Large intestine (tissue), 3 donors: ENCODE measurements around the gene CRABP2. TPM values are rescaled to one million over a fixed set of nuclear protein-coding genes. Genes with fewer than 3 reads are reported as not detected.

Source experiments
- DNase-seq, 2 donors: peaks; one replicate each; pipeline versions ENCODE4 v3.0.0 to v3.0.0-alpha.2; 2013
- H3K27ac ChIP-seq: one replicate; pipeline ENCODE4 v1.5.1; 2013; ENCODE audit warnings: low read length
- H3K27me3 ChIP-seq: 2 replicates; pipeline ENCODE4 v1.6.1; 2013; ENCODE audit warnings: low read length; ENCODE audit not compliant: control insufficient read depth, insufficient read depth
- H3K36me3 ChIP-seq: 2 replicates; pipeline ENCODE4 v1.6.1; 2013; ENCODE audit warnings: low read length; ENCODE audit not compliant: control insufficient read depth, insufficient read depth
- H3K4me1 ChIP-seq: one replicate; pipeline ENCODE4 v1.6.1; 2013; ENCODE audit warnings: low read length; ENCODE audit not compliant: control insufficient read depth, insufficient read depth
- H3K4me3 ChIP-seq: one replicate; pipeline ENCODE4 v1.5.1; 2013; ENCODE audit warnings: low read length
- H3K9me3 ChIP-seq: one replicate; pipeline ENCODE4 v1.6.1; 2013; ENCODE audit warnings: mild to moderate bottlenecking, low read depth, low read length, moderate library complexity; ENCODE audit not compliant: control insufficient read depth
- WGBS: methylation state at CpG from one replicate; pipeline ENCODE4 v1.1.5; 2013; ENCODE audit warnings: low lambda C conversion rate; ENCODE audit not compliant: insufficient coverage; 5-methylcytosine and 5-hydroxymethylcytosine counted together
- polyA plus RNA-seq: library from polyadenylated mRNA; unstranded; fragments of 120-200 nt; gene quantifications from one replicate; pipeline ENCODE4 v1.2.1, GENCODE V29; 2013

The CRABP2 gene
- polyA plus RNA-seq, 1 donor: 16.7 TPM

- peak within 1 kb of the TSS; percentile 47 for H3K27ac ChIP-seq
- peaks cover 25% of the 10 kb centered on the region for H3K4me1 ChIP-seq
- H3K36me3 ChIP-seq: peaks cover 11% of the 10 kb centered on the region
- peaks cover 38% of the 10 kb centered on the region for H3K27me3 ChIP-seq
- peak within 1 kb of the TSS; percentile 42 for H3K4me3 ChIP-seq
- peaks cover 4% of the 10 kb centered on the region for H3K9me3 ChIP-seq
- peak in 1 of 2 donors; percentile 69 for DNase-seq
- no CpG with 5 or more reads among the region's 70 CpGs for WGBS
Measured at GRCh38 chr1:156676820-156677615, 28.4 kb downstream of the CRABP2 start, which contains the start of gene NES. Gene NES (minus strand): TSS chr1:156677407. CDS start chr1:156677264, 143 bp downstream.

GRCh38 chr1:156676114-156676819 is 29.1 kb downstream of the CRABP2 start:
- Histone ChIP-seq H3K27ac (peak overlapping the region; percentile 47), H3K27me3 (peaks cover 38% of the 10 kb centered on the region), H3K4me1 (peaks cover 23% of the 10 kb centered on the region), H3K4me3 (peak overlapping the region; percentile 34), H3K9me3 (peaks cover 4% of the 10 kb centered on the region), H3K36me3 (peaks cover 14% of the 10 kb centered on the region)
- DNase-seq: no peak
- no CpG with 5 or more reads among the region's 49 CpGs for WGBS

- DNase-seq: peak in 1 of 2 donors; percentile 28
- Histone ChIP-seq H3K27ac (peak overlapping the region; percentile 47), H3K9me3 (peaks cover 4% of the 10 kb centered on the region), H3K36me3 (peaks cover 14% of the 10 kb centered on the region), H3K4me1 (peaks cover 23% of the 10 kb centered on the region), H3K27me3 (peaks cover 38% of the 10 kb centered on the region), H3K4me3 (peak overlapping the region; percentile 34)
- WGBS: 93% methylated on average over 2 of the region's 18 CpGs
Measured at GRCh38 chr1:156675210-156676113, 29.9 kb downstream of the CRABP2 start.

GRCh38 chr1:156673387-156674121 is 31.8 kb downstream of the CRABP2 start:
- WGBS: no CpG with 5 or more reads among the region's 8 CpGs
- H3K4me1 ChIP-seq: peaks cover 23% of the 10 kb centered on the region
- H3K36me3 ChIP-seq: peaks cover 14% of the 10 kb centered on the region
- H3K27ac ChIP-seq: no peak overlapping the region
- DNase-seq: peak in 1 of 2 donors; percentile 73
- peaks cover 28% of the 10 kb centered on the region for H3K27me3 ChIP-seq
- H3K9me3 ChIP-seq: peaks cover 4% of the 10 kb centered on the region
- H3K4me3 ChIP-seq: no peak overlapping the region

- Histone ChIP-seq H3K4me1 (peaks cover 15% of the 10 kb centered on the region), H3K27me3 (peaks cover 14% of the 10 kb centered on the region), H3K36me3 (peaks cover 14% of the 10 kb centered on the region), H3K9me3 (peaks cover 1% of the 10 kb centered on the region), H3K27ac (no peak overlapping the region), H3K4me3 (no peak overlapping the region)
- WGBS: 100% methylated on average over 2 of the region's 2 CpGs
- no peak for DNase-seq
Measured at GRCh38 chr1:156671804-156672203, 33.6 kb downstream of the CRABP2 start.

GRCh38 chr1:156670791-156671190 is 34.6 kb downstream of the CRABP2 start:
- Histone ChIP-seq H3K27ac (no peak overlapping the region), H3K9me3 (no peaks in the 10 kb centered on the region), H3K27me3 (peaks cover 6% of the 10 kb centered on the region), H3K4me3 (no peak overlapping the region), H3K36me3 (peaks cover 14% of the 10 kb centered on the region), H3K4me1 (peaks cover 15% of the 10 kb centered on the region)
- no CpG with 5 or more reads among the region's 4 CpGs for whole genome bisulfite sequencing
- DNase-seq: no peak

- DNase-seq: no peak
- H3K4me3 ChIP-seq: no peak overlapping the region
- no peaks in the 10 kb centered on the region for H3K9me3 ChIP-seq
- no CpG with 5 or more reads among the region's 6 CpGs for WGBS
- peaks cover 2% of the 10 kb centered on the region for H3K27me3 ChIP-seq
- H3K4me1 ChIP-seq: peaks cover 20% of the 10 kb centered on the region
- peaks cover 14% of the 10 kb centered on the region for H3K36me3 ChIP-seq
- H3K27ac ChIP-seq: no peak overlapping the region
Measured at GRCh38 chr1:156670359-156670758, 35.0 kb downstream of the CRABP2 start.

GRCh38 chr1:156669794-156670193 is 35.6 kb downstream of the CRABP2 start:
- H3K9me3 ChIP-seq: no peaks in the 10 kb centered on the region
- WGBS: no CpG with 5 or more reads among the region's 5 CpGs
- no peaks in the 10 kb centered on the region for H3K27me3 ChIP-seq
- H3K27ac ChIP-seq: no peak overlapping the region
- no peak overlapping the region for H3K4me3 ChIP-seq
- DNase-seq: no peak
- peaks cover 25% of the 10 kb centered on the region for H3K4me1 ChIP-seq
- peaks cover 13% of the 10 kb centered on the region for H3K36me3 ChIP-seq

GRCh38 chr1:156668801-156669637 is 36.4 kb downstream of the CRABP2 start:
- Histone ChIP-seq H3K4me3 (no peak overlapping the region), H3K36me3 (peaks cover 7% of the 10 kb centered on the region), H3K9me3 (no peaks in the 10 kb centered on the region), H3K4me1 (peaks cover 31% of the 10 kb centered on the region), H3K27ac (no peak overlapping the region), H3K27me3 (no peaks in the 10 kb centered on the region)
- no peak for DNase-seq
- WGBS: 80% methylated on average over 1 of the region's 17 CpGs
